Measurements from ENCODE around the gene PTPRQ. TPM values are rescaled to one million over a fixed set of nuclear protein-coding genes. Genes with fewer than 3 reads are reported as not detected.

Gene PTPRQ
- total and polyA plus RNA-seq, 2 experiments from 2014 or later: 0.11 to 0.18 TPM

GRCh38 chr12:80720516-80720915 is 276.5 kb downstream of the PTPRQ start:
- no peak for DNase-seq
- H3K4me3 ChIP-seq: no peak overlapping the region
- H3K4me2 ChIP-seq (ENCODE audit: unreplicated experiment): no peak overlapping the region
- no peak overlapping the region for H3K9ac ChIP-seq
- no peaks in the 10 kb centered on the region for H3K27me3 ChIP-seq (replicated peaks; ENCODE audit: insufficient read depth)
- H4K20me1 ChIP-seq (ENCODE audit: insufficient read depth): no peaks in the 10 kb centered on the region
- no peak overlapping the region for H2AFZ ChIP-seq
- in situ Hi-C loops (cut with MboI): no loop called here
- H3K9me3 ChIP-seq (ENCODE audit: low read depth): no peaks in the 10 kb centered on the region
- H3K4me1 ChIP-seq (ENCODE audit: insufficient read depth): no peaks in the 10 kb centered on the region
- TF ChIP-seq EZH2phosphoT487 (IDR thresholded peaks at IDR 0.05; ENCODE audit: insufficient read depth, low read depth) (no peak), EZH2 (IDR thresholded peaks at IDR 0.05; ENCODE audit: insufficient read depth, poor library complexity, severe bottlenecking) (no peak)
- WGBS, 2 experiments (ENCODE audit: low coverage in 1 of 2, low lambda C conversion rate in 2 of 2, missing lambda C conversion rate in 2 of 2): 89 to 90% methylated on average over 1 of the region's 1 CpG
- no peaks in the 10 kb centered on the region for H3K36me3 ChIP-seq (ENCODE audit: low read depth)
- no peaks in the 10 kb centered on the region for H3F3A ChIP-seq (ENCODE audit: insufficient read depth)
- H3K79me2 ChIP-seq (ENCODE audit: insufficient read depth): no peaks in the 10 kb centered on the region
- H3K9me2 ChIP-seq (ENCODE audit: insufficient read depth): no peaks in the 10 kb centered on the region
- H3K27ac ChIP-seq: no peak overlapping the region

GRCh38 chr12:80721326-80721725 is 277.3 kb downstream of the PTPRQ start:
- 72% methylated on average over 3 of the region's 3 CpGs for WGBS, 2 experiments (ENCODE audit: low coverage in 1 of 2, low lambda C conversion rate in 2 of 2, missing lambda C conversion rate in 2 of 2)
- no peaks in the 10 kb centered on the region for H3K79me2 ChIP-seq (ENCODE audit: insufficient read depth)
- H3K9me3 ChIP-seq (ENCODE audit: low read depth): no peaks in the 10 kb centered on the region
- H3K4me3 ChIP-seq: no peak overlapping the region
- TF ChIP-seq EZH2phosphoT487 (IDR thresholded peaks at IDR 0.05; ENCODE audit: insufficient read depth, low read depth): no peak
- TF ChIP-seq EZH2 (IDR thresholded peaks at IDR 0.05; ENCODE audit: insufficient read depth, poor library complexity, severe bottlenecking): no peak
- DNase-seq: no peak
- no peaks in the 10 kb centered on the region for H3K9me2 ChIP-seq (ENCODE audit: insufficient read depth)
- no peaks in the 10 kb centered on the region for H3K4me1 ChIP-seq (ENCODE audit: insufficient read depth)
- no peak overlapping the region for H3K27ac ChIP-seq
- H3K9ac ChIP-seq: no peak overlapping the region
- no peak overlapping the region for H2AFZ ChIP-seq
- H3F3A ChIP-seq (ENCODE audit: insufficient read depth): no peaks in the 10 kb centered on the region
- H4K20me1 ChIP-seq (ENCODE audit: insufficient read depth): no peaks in the 10 kb centered on the region
- H3K36me3 ChIP-seq (ENCODE audit: low read depth): no peaks in the 10 kb centered on the region
- no peaks in the 10 kb centered on the region for H3K27me3 ChIP-seq (replicated peaks; ENCODE audit: insufficient read depth)
- in situ Hi-C loops (cut with MboI): no loop called here
- H3K4me2 ChIP-seq (ENCODE audit: unreplicated experiment): no peak overlapping the region

Data from GM23248 (cell line).